SW480 (cell line): ENCODE measurements around the gene CD300A.
A peak's percentile ranks its signal among the peaks of the same experiment; 100 is the strongest.

Experiments used
- DNase-seq: peaks from one replicate; pipeline ENCODE4 v3.0.0-alpha.2; 2016; ENCODE audit warnings: low spot score

CD300A gene

GRCh38 chr17:74466111-74466827, at the start of gene CD300A:
CD300A (plus strand) TSS chr17:74466634; CDS start chr17:74466704, 70 bp downstream.
- no peak for DNase-seq

GRCh38 chr17:74417178-74418045, 49.0 kb upstream of the CD300A start:
- peak; percentile 93 for DNase-seq

- DNase-seq, result peak; percentile 64
Observed at GRCh38 chr17:74419928-74420411, 46.5 kb upstream of the CD300A start.

- no peak for DNase-seq
Observed at GRCh38 chr17:74424117-74424516, 42.3 kb upstream of the CD300A start.

GRCh38 chr17:74424657-74425056, 41.8 kb upstream of the CD300A start:
- no peak for DNase-seq

GRCh38 chr17:74426551-74427047, 39.8 kb upstream of the CD300A start:
- peak; percentile 35 for DNase-seq

GRCh38 chr17:74427048-74427762, 39.2 kb upstream of the CD300A start:
- DNase-seq, result peak; percentile 83

GRCh38 chr17:74427763-74428153, 38.7 kb upstream of the CD300A start:
- no peak for DNase-seq

- DNase-seq, result peak; percentile 63
Observed at GRCh38 chr17:74429604-74430384, 36.6 kb upstream of the CD300A start.

GRCh38 chr17:74430385-74430705, 36.1 kb upstream of the CD300A start:
- DNase-seq, result no peak

GRCh38 chr17:74430706-74431567, 35.5 kb upstream of the CD300A start:
- peak; percentile 92 for DNase-seq

GRCh38 chr17:74431568-74432423, 34.6 kb upstream of the CD300A start, which contains the start of gene GPRC5C:
GPRC5C (plus strand) TSS chr17:74432088; CDS start chr17:74439777, 7,689 bp downstream.
- DNase-seq, result peak; percentile 90

- DNase-seq, result no peak
Observed at GRCh38 chr17:74432424-74432690, 34.1 kb upstream of the CD300A start.

GRCh38 chr17:74432766-74433391, 33.6 kb upstream of the CD300A start:
- DNase-seq, result no peak

GRCh38 chr17:74433421-74434121, 32.9 kb upstream of the CD300A start:
- no peak for DNase-seq

GRCh38 chr17:74435775-74436359, 30.6 kb upstream of the CD300A start:
- DNase-seq, result no peak

GRCh38 chr17:74437702-74438101, 28.7 kb upstream of the CD300A start:
- no peak for DNase-seq
